ENCODE data around the gene MACF1.

The MACF1 gene

DNA sequence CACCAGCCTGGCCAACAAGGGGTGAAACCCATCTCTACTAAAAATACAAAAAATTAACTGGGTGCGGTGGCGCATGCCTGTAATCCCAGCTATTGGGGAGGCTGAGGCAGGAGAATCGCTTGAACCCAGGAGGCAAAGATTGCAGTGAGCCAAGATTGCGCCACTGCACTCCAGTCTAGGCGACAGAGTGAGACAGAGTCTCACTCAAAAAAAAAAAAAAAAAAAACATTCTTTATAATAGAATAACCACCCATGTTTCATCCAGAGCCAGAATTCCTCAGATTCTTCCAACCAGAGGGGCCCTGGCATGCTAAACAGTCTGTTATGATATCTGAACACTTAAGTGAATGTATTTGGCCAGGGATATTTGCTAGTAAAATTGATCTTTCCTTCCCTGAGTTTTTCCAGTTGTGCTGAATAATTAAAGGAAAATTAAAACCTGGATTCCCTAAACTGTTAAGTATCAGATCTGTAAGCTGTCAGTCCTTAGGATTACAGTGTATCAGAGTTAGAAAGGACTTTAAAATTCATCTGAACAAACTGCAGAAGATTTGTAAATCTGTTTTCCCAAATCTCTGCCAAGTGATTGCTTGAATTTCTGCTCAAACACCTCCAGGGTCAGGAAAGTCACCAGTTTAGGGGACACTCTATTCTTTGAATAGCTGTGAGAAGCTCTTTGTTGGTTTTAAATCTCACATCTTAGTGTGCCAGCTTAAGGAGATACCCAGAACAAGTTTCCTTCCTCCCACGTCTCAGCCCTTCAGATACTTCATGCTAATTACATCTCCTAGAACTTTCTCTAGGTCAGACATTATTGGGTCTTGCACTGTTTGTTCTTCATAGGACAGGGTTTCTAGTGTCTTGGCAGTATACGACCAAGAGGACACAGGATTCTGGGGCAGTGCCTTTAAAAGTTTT lies 202.3 kb downstream of the MACF1 start:
- Histone ChIP-seq H3K4me3 (no peak overlapping the region), H3K27ac (peak overlapping the region; percentile 61 to 95)
- DNase-seq (ENCODE audit: low spot score) = no peak
- TF ChIP-seq, protein P1, sequence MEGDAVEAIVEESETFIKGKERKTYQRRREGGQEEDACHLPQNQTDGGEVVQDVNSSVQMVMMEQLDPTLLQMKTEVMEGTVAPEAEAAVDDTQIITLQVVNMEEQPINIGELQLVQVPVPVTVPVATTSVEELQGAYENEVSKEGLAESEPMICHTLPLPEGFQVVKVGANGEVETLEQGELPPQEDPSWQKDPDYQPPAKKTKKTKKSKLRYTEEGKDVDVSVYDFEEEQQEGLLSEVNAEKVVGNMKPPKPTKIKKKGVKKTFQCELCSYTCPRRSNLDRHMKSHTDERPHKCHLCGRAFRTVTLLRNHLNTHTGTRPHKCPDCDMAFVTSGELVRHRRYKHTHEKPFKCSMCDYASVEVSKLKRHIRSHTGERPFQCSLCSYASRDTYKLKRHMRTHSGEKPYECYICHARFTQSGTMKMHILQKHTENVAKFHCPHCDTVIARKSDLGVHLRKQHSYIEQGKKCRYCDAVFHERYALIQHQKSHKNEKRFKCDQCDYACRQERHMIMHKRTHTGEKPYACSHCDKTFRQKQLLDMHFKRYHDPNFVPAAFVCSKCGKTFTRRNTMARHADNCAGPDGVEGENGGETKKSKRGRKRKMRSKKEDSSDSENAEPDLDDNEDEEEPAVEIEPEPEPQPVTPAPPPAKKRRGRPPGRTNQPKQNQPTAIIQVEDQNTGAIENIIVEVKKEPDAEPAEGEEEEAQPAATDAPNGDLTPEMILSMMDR (IDR thresholded peaks at IDR 0.05) = no peak

DNA sequence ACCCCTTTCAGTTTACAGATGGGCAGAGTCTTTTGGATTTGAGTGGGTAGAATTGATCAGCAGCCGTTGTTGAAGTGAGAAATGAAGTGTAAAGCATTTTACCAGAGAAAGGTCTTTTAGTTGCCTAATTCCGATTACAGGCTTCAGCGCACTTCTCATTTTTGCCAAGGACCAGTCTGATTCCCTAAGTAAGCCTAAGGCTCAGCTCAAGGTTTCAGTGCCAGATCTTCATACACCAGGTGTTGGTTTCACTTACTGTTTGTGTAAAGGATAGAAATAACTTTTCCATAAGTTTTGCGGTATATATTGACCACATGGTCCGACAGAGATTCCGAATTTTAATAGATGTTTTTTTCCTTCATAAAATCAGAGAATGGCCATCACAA lies 203.0 kb downstream of the MACF1 start:
- Histone ChIP-seq H3K27ac (peak overlapping the region; percentile 89 to 95), H3K4me3 (no peak overlapping the region)
- TF ChIP-seq, protein P1 (IDR thresholded peaks at IDR 0.05) = no peak
- DNase-seq (ENCODE audit: low spot score) = no peak

DNA sequence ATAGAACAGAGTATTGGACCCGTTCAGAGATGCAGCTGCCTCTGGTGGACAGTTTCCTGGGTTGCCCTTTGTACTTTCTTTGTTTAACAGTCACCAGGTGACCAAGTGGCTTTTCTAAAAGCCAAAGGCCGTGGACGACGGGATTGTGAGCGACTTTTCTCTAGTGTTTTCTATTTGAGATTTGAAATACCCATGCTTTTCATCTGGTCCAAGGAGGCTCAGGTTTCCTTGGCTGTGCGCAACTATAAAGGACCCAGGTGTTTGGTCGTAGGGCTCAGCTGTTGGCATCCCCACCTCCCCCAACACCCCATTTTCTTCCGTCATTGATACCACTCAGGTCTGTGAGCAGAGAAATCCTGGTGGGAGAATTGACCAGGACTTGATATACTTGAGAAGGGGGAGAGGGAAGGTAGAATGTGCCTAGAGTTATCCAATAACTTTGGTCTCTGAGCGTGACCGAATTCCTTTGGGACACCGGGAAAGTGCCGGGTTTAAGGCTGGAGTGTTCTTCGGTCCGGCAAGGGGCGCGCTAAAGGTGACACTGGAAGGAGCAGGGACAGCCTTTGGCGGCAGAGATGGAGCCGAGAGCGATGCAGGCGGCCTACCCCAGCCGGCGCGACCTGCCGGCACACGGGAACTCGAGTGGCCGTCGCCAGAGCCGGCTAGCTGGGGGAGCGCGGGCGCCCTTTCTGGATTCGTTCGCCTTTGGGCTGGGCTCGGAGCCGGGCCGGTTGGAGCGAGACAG lies 203.6 kb downstream of the MACF1 start:
- DNase-seq (ENCODE audit: low spot score) = no peak
- H3K4me3 ChIP-seq = peak overlapping the region; percentile 96
- peak overlapping the region; percentile 89 to 95 for H3K27ac ChIP-seq
- TF ChIP-seq, protein P1 (IDR thresholded peaks at IDR 0.05) = no peak

DNA sequence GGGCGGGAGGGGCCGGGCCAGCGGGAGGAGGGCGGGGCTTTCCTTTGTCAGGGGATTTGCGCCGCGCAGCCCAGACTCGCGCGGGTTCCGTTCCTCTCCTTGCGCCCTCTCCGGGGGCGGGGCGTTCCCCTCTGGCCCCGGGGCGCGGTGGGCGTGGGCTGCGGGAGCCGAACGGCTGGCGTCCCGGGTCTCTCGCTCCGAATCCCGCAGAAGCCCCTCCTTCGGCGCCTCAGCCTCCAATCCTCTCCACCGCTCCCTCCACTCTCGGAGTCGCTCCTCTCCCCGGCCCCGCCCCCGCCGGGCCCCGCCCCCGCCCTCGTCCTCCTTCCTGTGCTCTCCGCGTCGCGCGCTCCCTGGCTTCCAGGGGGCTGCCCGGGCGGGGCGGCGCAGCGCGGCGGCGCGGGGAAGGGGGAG lies 204.2 kb downstream of the MACF1 start:
- peak; percentile 98 for DNase-seq (ENCODE audit: low spot score)
- TF ChIP-seq, protein P1 (IDR thresholded peaks at IDR 0.05) = no peak
- peak overlapping the region; percentile 89 to 95 for H3K27ac ChIP-seq
- peak overlapping the region; percentile 96 for H3K4me3 ChIP-seq

DNA sequence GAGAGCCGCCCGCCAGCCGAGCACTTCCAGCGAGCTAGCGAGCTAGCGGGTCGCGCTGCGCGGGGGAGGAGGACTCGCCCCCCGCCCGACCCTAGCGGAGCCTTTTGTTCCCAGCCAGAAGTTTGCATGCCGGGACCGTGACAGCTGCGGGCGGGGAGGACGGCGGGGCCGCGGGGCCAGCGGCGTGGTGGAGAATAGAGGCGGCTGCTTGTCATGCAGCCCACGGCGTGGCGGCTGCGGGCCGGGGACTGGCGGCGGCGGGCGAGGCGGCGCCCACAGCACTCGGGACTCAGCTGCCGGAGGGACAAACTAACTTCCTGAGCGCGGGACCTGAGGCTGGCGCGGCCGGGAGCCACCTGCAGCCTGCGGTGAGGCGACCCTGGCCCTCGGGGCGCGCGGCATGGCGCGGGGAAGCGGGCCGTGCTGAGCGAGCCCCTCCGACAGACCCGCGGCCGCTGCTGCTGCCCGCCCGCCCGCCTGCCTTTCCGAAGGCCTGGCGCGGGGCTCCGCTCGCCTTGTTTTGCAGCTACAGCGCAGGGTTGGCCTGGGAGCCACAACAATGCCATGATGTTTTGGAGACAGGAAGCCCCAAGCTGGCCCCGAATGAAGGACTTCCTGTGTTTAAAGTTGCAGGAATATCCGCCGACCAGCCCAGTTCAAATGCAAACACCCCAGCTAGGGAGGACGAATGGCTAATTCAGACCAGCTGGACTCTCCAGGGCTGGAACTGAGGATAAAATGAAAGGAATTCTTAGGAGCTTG lies 204.7 kb downstream of the MACF1 start:
- DNase-seq (ENCODE audit: low spot score) = no peak
- Histone ChIP-seq H3K4me3 (peak overlapping the region; percentile 96), H3K27ac (peak overlapping the region; percentile 89 to 95)
- TF ChIP-seq, protein P1 (IDR thresholded peaks at IDR 0.05) = no peak

DNA sequence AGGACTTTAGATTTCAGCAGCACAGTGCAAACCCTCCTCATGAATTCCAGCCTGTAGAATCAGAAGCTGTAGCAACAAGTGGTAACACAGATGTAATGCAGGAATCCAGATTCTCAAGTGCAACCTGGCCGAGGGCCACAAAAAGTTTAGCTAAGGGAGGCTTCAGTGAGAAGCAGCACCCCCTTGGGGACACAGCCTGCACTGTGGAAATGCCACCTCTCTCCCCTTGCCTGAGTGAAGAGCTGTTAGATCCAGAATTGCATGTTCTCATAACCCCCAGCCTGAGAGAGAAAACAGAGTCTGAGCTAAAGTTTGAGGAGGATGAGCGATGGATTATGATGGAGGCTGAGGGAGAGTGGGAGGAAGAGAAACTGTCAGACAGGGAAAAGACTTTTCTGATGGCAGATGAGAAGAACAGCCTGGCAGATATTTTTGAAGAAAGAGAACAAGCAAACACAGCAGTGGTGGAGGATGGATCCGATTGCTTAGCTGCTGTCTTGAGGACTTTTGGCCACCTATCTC lies 206.5 kb downstream of the MACF1 start:
- peak; percentile 88 for DNase-seq (ENCODE audit: low spot score)
- TF ChIP-seq, protein P1 (IDR thresholded peaks at IDR 0.05) = peak; percentile 52
- H3K27ac ChIP-seq = peak overlapping the region; percentile 37 to 95
- H3K4me3 ChIP-seq = peak overlapping the region; percentile 96
